SK-N-SH treated with all-trans-retinoic acid at 6 μM for 48 hours (cell line): ENCODE data around the gene KLC1.

Experiments used
- ATAC-seq: fragments of 200-7000 bp; cut with Tn5 transposase; 3 replicates; pipeline ENCODE4 v1.9.1; 2020; ENCODE audit warnings: mild to moderate bottlenecking, moderate library complexity
- ARNTL ChIP-seq: fragments of 450-650 bp; formaldehyde crosslinking; IDR thresholded peaks from 2 replicates; pipeline ENCODE4 v1.5.0; 2020; ENCODE audit warnings: low read depth, mild to moderate bottlenecking, moderate library complexity, borderline replicate concordance
- BACH2 ChIP-seq: fragments of 250-450 bp; sonication (Bioruptor Pico); IDR thresholded peaks from 2 replicates; pipeline ENCODE4 v1.9.0; 2021; ENCODE audit warnings: mild to moderate bottlenecking, borderline replicate concordance
- CREB5 ChIP-seq: fragments of 250-450 bp; sonication (Bioruptor Pico); IDR thresholded peaks from 2 replicates; pipeline ENCODE4 v1.5.1; 2020; ENCODE audit warnings: low read depth, mild to moderate bottlenecking, moderate library complexity
- CSDC2 ChIP-seq: fragments of 250-450 bp; sonication (Bioruptor Pico); IDR thresholded peaks from 2 replicates; pipeline ENCODE4 v1.5.0; 2020; ENCODE audit warnings: mild to moderate bottlenecking, moderate library complexity
- CSRNP3 ChIP-seq: fragments of 250-450 bp; sonication (Bioruptor Pico); IDR thresholded peaks from 2 replicates; pipeline ENCODE4 v1.5.1; 2021; ENCODE audit warnings: mild to moderate bottlenecking, moderate library complexity
- ESRRG ChIP-seq: fragments of 250-450 bp; sonication (Bioruptor Pico); IDR thresholded peaks from 2 replicates; pipeline ENCODE4 v1.6.1; 2021; ENCODE audit warnings: mild to moderate bottlenecking
- GLIS3 ChIP-seq: fragments of 250-450 bp; sonication (Bioruptor Pico); IDR thresholded peaks from 2 replicates; pipeline ENCODE4 v1.5.0; 2020; ENCODE audit warnings: mild to moderate bottlenecking, moderate library complexity
- ISL1 ChIP-seq: fragments of 250-450 bp; sonication (Bioruptor Pico); IDR thresholded peaks from 2 replicates; pipeline ENCODE4 v2.1.2; 2022; ENCODE audit warnings: mild to moderate bottlenecking, moderate library complexity
- OSR1 ChIP-seq: fragments of 250-450 bp; sonication (Bioruptor Pico); IDR thresholded peaks from 2 replicates; pipeline ENCODE4 v1.8.0; 2022; ENCODE audit warnings: moderate library complexity, mild to moderate bottlenecking, inconsistent platforms
- PATZ1 ChIP-seq: fragments of 250-450 bp; sonication (Bioruptor Pico); IDR thresholded peaks from 2 replicates; pipeline ENCODE4 v1.8.0; 2020; ENCODE audit warnings: mild to moderate bottlenecking, moderate library complexity, borderline replicate concordance
- POU6F1 ChIP-seq: fragments of 250-450 bp; sonication (Bioruptor Pico); IDR thresholded peaks from 2 replicates; pipeline ENCODE4 v1.8.0; 2021; ENCODE audit warnings: low read depth, mild to moderate bottlenecking, moderate library complexity, borderline replicate concordance
- PPARA ChIP-seq: fragments of 250-450 bp; sonication (Bioruptor Pico); IDR thresholded peaks from 2 replicates; pipeline ENCODE4 v1.5.0; 2020; ENCODE audit warnings: mild to moderate bottlenecking, borderline replicate concordance
- SNAI2 ChIP-seq: fragments of 250-450 bp; sonication (Bioruptor Pico); IDR thresholded peaks from 2 replicates; pipeline ENCODE4 v1.5.0; 2020; ENCODE audit warnings: mild to moderate bottlenecking, moderate library complexity
- TCF4 ChIP-seq: fragments of 250-450 bp; sonication (Bioruptor Pico); IDR thresholded peaks from 2 replicates; pipeline ENCODE4 v1.8.0; 2021; ENCODE audit warnings: mild to moderate bottlenecking, moderate library complexity, borderline replicate concordance
- TOX ChIP-seq: fragments of 250-450 bp; sonication (Bioruptor Pico); IDR thresholded peaks from 2 replicates; pipeline ENCODE4 v1.8.0; 2021; ENCODE audit warnings: mild to moderate bottlenecking, moderate library complexity, borderline replicate concordance
- TSHZ2 ChIP-seq: fragments of 250-450 bp; sonication (Bioruptor Pico); IDR thresholded peaks from 2 replicates; pipeline ENCODE4 v1.5.0; 2020; ENCODE audit warnings: mild to moderate bottlenecking, moderate library complexity
- ZC3H10 ChIP-seq: fragments of 250-450 bp; sonication (Bioruptor Pico); IDR thresholded peaks from 2 replicates; pipeline ENCODE4 v1.5.1; 2021; ENCODE audit warnings: mild to moderate bottlenecking, moderate library complexity
- ZFP3 ChIP-seq: fragments of 250-450 bp; sonication (Bioruptor Pico); IDR thresholded peaks from 2 replicates; pipeline ENCODE4 v1.5.0; 2020; ENCODE audit warnings: mild to moderate bottlenecking, moderate library complexity
- ZFP30 ChIP-seq: fragments of 450-650 bp; formaldehyde crosslinking; IDR thresholded peaks from 2 replicates; pipeline ENCODE4 v1.5.0; 2022; ENCODE audit warnings: mild to moderate bottlenecking, moderate library complexity
- ZNF565 ChIP-seq: fragments of 450-650 bp; formaldehyde crosslinking; conservative IDR thresholded peaks from 2 replicates; pipeline ENCODE4 v1.5.0; 2020; ENCODE audit warnings: low read depth, mild to moderate bottlenecking, moderate library complexity
- ZNF70 ChIP-seq: fragments of 450-650 bp; formaldehyde crosslinking; IDR thresholded peaks from 2 replicates; pipeline ENCODE4 v1.5.0; 2020; ENCODE audit warnings: mild to moderate bottlenecking, moderate library complexity
- ZNF8 ChIP-seq: fragments of 450-650 bp; formaldehyde crosslinking; IDR thresholded peaks from 2 replicates; pipeline ENCODE4 v1.5.0; 2020; ENCODE audit warnings: mild to moderate bottlenecking, moderate library complexity

The KLC1 gene

GRCh38 chr14:103628684-103629502 lies at the start of gene KLC1:
Gene KLC1 (plus strand): TSS chr14:103629211. CDS start chr14:103654565, 25,354 bp downstream.
- TF ChIP-seq TCF4 (CRISPR knock-in tag) (no peak), SNAI2 (CRISPR knock-in tag) (0 out of 2 replicates have a peak, but pooled peaks have one; percentile 49), TOX (CRISPR knock-in tag) (no peak), CSDC2 (CRISPR knock-in tag) (peak; percentile 90; the same call in 1 of the 2 replicates), GLIS3 (CRISPR knock-in tag) (0 out of 2 replicates have a peak, but pooled peaks have one; percentile 60), ZFP3 (CRISPR knock-in tag) (peak; percentile 67; the same call in 1 of the 2 replicates), TSHZ2 (CRISPR knock-in tag) (peak; percentile 82; the same call in 1 of the 2 replicates), ZNF565 (0 out of 2 replicates have a peak, but pooled peaks have one; percentile 53), ARNTL (CRISPR knock-in tag) (peak; percentile 37; the same call in 1 of the 2 replicates), ZFP30 (CRISPR knock-in tag) (peak; percentile 51; the same call in 1 of the 2 replicates)
- ATAC-seq, result peak; percentile 70

GRCh38 chr14:103581206-103581605 lies 47.8 kb upstream of the KLC1 start:
- TF ChIP-seq ISL1 (CRISPR knock-in tag), result no peak
- TF ChIP-seq ZNF8 (CRISPR knock-in tag), result no peak
- no peak for TF ChIP-seq SNAI2 (CRISPR knock-in tag)
- TF ChIP-seq PPARA (CRISPR knock-in tag), result no peak
- no peak for TF ChIP-seq OSR1
- TF ChIP-seq CREB5 (CRISPR knock-in tag), result no peak
- no peak for TF ChIP-seq ZC3H10 (CRISPR knock-in tag)
- TF ChIP-seq ESRRG (CRISPR knock-in tag), result no peak
- no peak for TF ChIP-seq CSDC2 (CRISPR knock-in tag)
- TF ChIP-seq CSRNP3 (CRISPR knock-in tag), result no peak
- no peak for TF ChIP-seq GLIS3 (CRISPR knock-in tag)
- no peak for TF ChIP-seq ZNF70 (CRISPR knock-in tag)
- TF ChIP-seq ZFP3 (CRISPR knock-in tag), result no peak
- TF ChIP-seq POU6F1, result no peak
- no peak for TF ChIP-seq ZNF565
- no peak for TF ChIP-seq PATZ1
- no peak for TF ChIP-seq BACH2
- TF ChIP-seq, all 23 proteins: peak for 0
- ATAC-seq, result no peak
